HG03103 (cell line): ENCODE data around the gene PRKG2.

Source experiments
- ATAC-seq: cut with Tn5 transposase; IDR thresholded peaks from one replicate; pipeline ENCODE4 v1.9.1; 2021; ENCODE audit warnings: low read depth; ENCODE audit not compliant: unreplicated experiment

PRKG2 gene

GRCh38 chr4:81042578-81043365, 172.2 kb downstream of the PRKG2 start:
- ATAC-seq: no peak

- no peak for ATAC-seq
Measured at GRCh38 chr4:81040012-81040659, 174.9 kb downstream of the PRKG2 start.

- ATAC-seq: no peak
Measured at GRCh38 chr4:81039351-81039972, 175.6 kb downstream of the PRKG2 start.

- ATAC-seq: no peak
Measured at GRCh38 chr4:81038636-81039350, 176.2 kb downstream of the PRKG2 start.
